Fibroblast of pulmonary artery (primary cell): ENCODE measurements around the gene RNF224.

Experiments
- DNase-seq: peaks from one replicate; pipeline ENCODE4 v3.0.0-alpha.2; 2010; ENCODE audit warnings: low read depth
- H3K4me3 ChIP-seq: replicated peaks from 2 replicates; pipeline ENCODE4 v1.5.1; 2011; ENCODE audit warnings: low read depth, mild to moderate bottlenecking, control low read depth, low read length, moderate library complexity
- CTCF ChIP-seq: IDR thresholded peaks from 2 replicates; pipeline ENCODE4 v1.5.1; 2011; ENCODE audit warnings: mild to moderate bottlenecking, control low read depth, low read length, inconsistent platforms; ENCODE audit errors: missing control alignments

The RNF224 gene

GRCh38 chr9:137247135-137247915 is 20.0 kb downstream of the RNF224 start:
- H3K4me3 ChIP-seq, result no peak overlapping the region
- no peak for TF ChIP-seq CTCF
- DNase-seq, result no peak

GRCh38 chr9:137247916-137248175 is 20.5 kb downstream of the RNF224 start:
- TF ChIP-seq CTCF, result no peak
- DNase-seq, result no peak
- H3K4me3 ChIP-seq, result no peak overlapping the region

GRCh38 chr9:137250329-137251193 is 23.3 kb downstream of the RNF224 start:
- no peak for TF ChIP-seq CTCF
- no peak overlapping the region for H3K4me3 ChIP-seq
- no peak for DNase-seq

GRCh38 chr9:137251194-137251461 is 23.8 kb downstream of the RNF224 start, which contains the start of gene STPG3:
STPG3 (plus strand) TSS chr9:137251286; CDS start chr9:137251287, 1 bp downstream.
- TF ChIP-seq CTCF, result no peak

GRCh38 chr9:137251490-137252268 is 24.4 kb downstream of the RNF224 start:
- no peak for TF ChIP-seq CTCF
- DNase-seq, result no peak
- H3K4me3 ChIP-seq, result no peak overlapping the region

More at GRCh38 chr9:137251194-137251461, 23.8 kb downstream of the RNF224 start, which contains the start of gene STPG3:
- DNase-seq, result no peak
- no peak within 1 kb of the TSS for H3K4me3 ChIP-seq

- TF ChIP-seq CTCF, result no peak
- H3K4me3 ChIP-seq, result no peak overlapping the region
- DNase-seq, result no peak
These were observed 25.5 kb downstream of the RNF224 start for GRCh38 chr9:137252555-137253506.
